GM06990 (cell line): ENCODE data around the gene STARD13.

Source experiments
- DNase-seq: peaks from one replicate; pipeline ENCODE4 v3.0.0-alpha.2; 2011; ENCODE audit not compliant: insufficient read length; ENCODE audit errors: extremely low read depth
- H3K27me3 ChIP-seq: replicated peaks from 2 replicates; pipeline ENCODE4 v1.6.0; 2011; ENCODE audit warnings: low read length; ENCODE audit not compliant: control insufficient read depth, insufficient read depth
- H3K36me3 ChIP-seq: 2 replicates; pipeline ENCODE4 v1.5.1; 2011; ENCODE audit warnings: low read length; ENCODE audit not compliant: control insufficient read depth, insufficient read depth
- H3K4me3 ChIP-seq: replicated peaks from 2 replicates; pipeline ENCODE4 v1.5.1; 2011; ENCODE audit warnings: low read depth, mild to moderate bottlenecking, control low read depth, low read length
- CTCF ChIP-seq: IDR thresholded peaks from 2 replicates; pipeline ENCODE4 v1.5.1; 2011; ENCODE audit warnings: low read length, control low read depth, mild to moderate bottlenecking, inconsistent platforms; ENCODE audit not compliant: insufficient read depth, poor library complexity, severe bottlenecking

Gene STARD13

GRCh38 chr13:33109801-33110200 lies 175.8 kb downstream of the STARD13 start:
- Histone ChIP-seq H3K27me3 (no peaks in the 10 kb centered on the region), H3K4me3 (0 out of 2 replicates have a peak overlapping the region, but pooled peaks have one; percentile 1), H3K36me3 (peaks cover 3% of the 10 kb centered on the region)
- DNase-seq: peak; percentile 71
- peak; percentile 88 for TF ChIP-seq CTCF

- peaks cover 3% of the 10 kb centered on the region for H3K36me3 ChIP-seq
Observed at GRCh38 chr13:33109271-33109697, 176.3 kb downstream of the STARD13 start.

GRCh38 chr13:33108620-33109019 lies 176.9 kb downstream of the STARD13 start:
- H3K4me3 ChIP-seq: no peak overlapping the region
- no peaks in the 10 kb centered on the region for H3K27me3 ChIP-seq
- peaks cover 1% of the 10 kb centered on the region for H3K36me3 ChIP-seq
- no peak for TF ChIP-seq CTCF
- no peak for DNase-seq

More at GRCh38 chr13:33109271-33109697, 176.3 kb downstream of the STARD13 start:
- DNase-seq: no peak
- H3K27me3 ChIP-seq: no peaks in the 10 kb centered on the region
- H3K4me3 ChIP-seq: no peak overlapping the region; the same call in 1 of the 2 replicates
- TF ChIP-seq CTCF: no peak

- no peak for TF ChIP-seq CTCF
- Histone ChIP-seq H3K27me3 (no peaks in the 10 kb centered on the region), H3K4me3 (peak overlapping the region; percentile 5; the same call in 1 of the 2 replicates), H3K36me3 (peaks cover 1% of the 10 kb centered on the region)
- no peak for DNase-seq
Observed at GRCh38 chr13:33107361-33107760, 178.2 kb downstream of the STARD13 start.

GRCh38 chr13:33106656-33107360 lies 178.7 kb downstream of the STARD13 start:
- Histone ChIP-seq H3K4me3 (no peak overlapping the region), H3K27me3 (no peaks in the 10 kb centered on the region), H3K36me3 (peaks cover 1% of the 10 kb centered on the region)
- no peak for TF ChIP-seq CTCF
- no peak for DNase-seq
